ENCODE measurements around the gene RAPGEF1. TPM values are rescaled to one million over a fixed set of nuclear protein-coding genes. Genes with fewer than 3 reads are reported as not detected.

RAPGEF1 gene
- total RNA-seq, 1 donor from 2014 or later: 144 TPM

DNA sequence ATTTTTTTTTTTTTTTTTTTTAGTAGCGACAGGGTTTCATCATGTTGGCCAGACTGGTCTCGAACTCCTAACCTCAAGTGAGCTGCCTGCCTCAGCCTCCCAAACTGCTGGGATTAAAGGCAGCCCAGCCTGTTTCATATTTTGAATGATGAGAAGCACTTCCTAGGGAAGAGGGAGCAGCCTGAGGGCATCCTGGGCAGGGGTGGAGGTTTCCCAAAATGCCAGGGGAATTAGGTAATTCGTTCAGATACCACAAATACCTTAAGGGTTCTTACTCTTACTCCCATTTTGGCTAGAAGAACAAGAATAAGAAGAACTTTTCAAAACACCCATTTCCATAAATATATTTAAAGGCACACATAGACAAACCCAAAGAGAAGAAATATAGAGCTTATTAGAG, 29.5 kb upstream of the RAPGEF1 start:
- Histone ChIP-seq H3K4me3 (no peak overlapping the region), H3K4me1 (no peaks in the 10 kb centered on the region), H3K36me3 (no peaks in the 10 kb centered on the region), H3K27me3 (no peaks in the 10 kb centered on the region), H3K9me3 (no peaks in the 10 kb centered on the region), H3K27ac (no peak overlapping the region)
- intact Hi-C loops (cut with DNase I): no loop called here
- DNase-seq (no peak), ATAC-seq (no peak)
- TF ChIP-seq, protein P1, sequence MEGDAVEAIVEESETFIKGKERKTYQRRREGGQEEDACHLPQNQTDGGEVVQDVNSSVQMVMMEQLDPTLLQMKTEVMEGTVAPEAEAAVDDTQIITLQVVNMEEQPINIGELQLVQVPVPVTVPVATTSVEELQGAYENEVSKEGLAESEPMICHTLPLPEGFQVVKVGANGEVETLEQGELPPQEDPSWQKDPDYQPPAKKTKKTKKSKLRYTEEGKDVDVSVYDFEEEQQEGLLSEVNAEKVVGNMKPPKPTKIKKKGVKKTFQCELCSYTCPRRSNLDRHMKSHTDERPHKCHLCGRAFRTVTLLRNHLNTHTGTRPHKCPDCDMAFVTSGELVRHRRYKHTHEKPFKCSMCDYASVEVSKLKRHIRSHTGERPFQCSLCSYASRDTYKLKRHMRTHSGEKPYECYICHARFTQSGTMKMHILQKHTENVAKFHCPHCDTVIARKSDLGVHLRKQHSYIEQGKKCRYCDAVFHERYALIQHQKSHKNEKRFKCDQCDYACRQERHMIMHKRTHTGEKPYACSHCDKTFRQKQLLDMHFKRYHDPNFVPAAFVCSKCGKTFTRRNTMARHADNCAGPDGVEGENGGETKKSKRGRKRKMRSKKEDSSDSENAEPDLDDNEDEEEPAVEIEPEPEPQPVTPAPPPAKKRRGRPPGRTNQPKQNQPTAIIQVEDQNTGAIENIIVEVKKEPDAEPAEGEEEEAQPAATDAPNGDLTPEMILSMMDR (IDR thresholded peaks at IDR 0.05): no peak

DNA sequence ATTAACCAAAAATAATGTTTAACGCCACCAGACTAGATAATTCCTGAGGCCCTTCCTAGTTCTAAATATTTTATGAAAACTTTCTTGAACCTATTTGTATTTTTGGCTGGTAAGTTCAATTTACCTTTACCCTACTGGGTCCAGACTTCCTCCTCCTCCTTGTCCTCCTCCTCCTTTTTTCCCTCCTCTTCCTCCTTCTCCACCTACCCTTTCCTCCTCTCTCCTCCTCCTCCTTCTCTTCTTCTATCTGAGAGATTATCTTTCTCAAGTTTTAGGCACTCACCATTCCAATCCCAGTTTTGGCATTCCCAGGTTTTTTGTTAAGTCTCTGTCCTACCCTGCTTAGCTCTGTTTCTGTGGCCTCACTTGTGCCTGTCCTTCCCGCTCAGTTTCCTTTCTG, 24.7 kb upstream of the RAPGEF1 start:
- H3K9me3 ChIP-seq: no peaks in the 10 kb centered on the region
- TF ChIP-seq, protein P1 (IDR thresholded peaks at IDR 0.05): no peak
- no peak overlapping the region for H3K4me3 ChIP-seq
- H3K27ac ChIP-seq: no peak overlapping the region
- no peaks in the 10 kb centered on the region for H3K36me3 ChIP-seq
- no peaks in the 10 kb centered on the region for H3K4me1 ChIP-seq
- intact Hi-C loops (cut with DNase I): loop anchor here (5.0 kb wide), 1 partner anchor 473 kb away; no protein-coding TSS in a partner anchor
- ATAC-seq (no peak), DNase-seq (no peak)
- no peaks in the 10 kb centered on the region for H3K27me3 ChIP-seq

DNA sequence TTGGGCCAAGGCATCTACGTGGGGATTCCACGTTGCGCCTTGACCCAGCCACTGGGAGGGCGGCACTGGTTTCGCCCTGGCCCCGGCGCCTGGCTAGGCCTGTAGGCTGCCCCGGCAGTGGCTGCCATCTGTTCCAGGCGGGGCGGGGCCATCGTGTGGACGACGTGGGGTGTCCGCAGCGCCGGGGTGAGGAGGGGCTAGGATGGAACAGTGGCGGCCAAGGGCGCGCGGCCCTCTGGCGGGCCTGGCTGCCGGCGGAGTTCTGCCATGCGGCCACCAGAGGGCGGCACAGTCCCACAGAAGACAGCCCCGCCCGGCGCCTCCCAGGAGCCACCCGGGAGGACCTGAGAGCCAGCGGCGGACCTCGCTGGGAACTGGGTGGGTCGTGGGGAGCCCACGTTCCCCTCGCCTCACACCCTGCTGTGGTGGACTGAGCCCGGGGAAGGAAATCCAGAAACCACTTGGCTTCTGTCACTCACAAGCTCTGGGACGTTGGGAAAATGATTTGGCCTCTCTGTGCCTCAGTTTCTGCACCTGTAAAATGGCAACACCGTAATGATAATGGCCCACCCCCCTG, 22.6 kb upstream of the RAPGEF1 start:
- DNase-seq (peak; percentile 89), ATAC-seq (peak; percentile 98)
- H3K9me3 ChIP-seq: no peaks in the 10 kb centered on the region
- H3K36me3 ChIP-seq: no peaks in the 10 kb centered on the region
- no peaks in the 10 kb centered on the region for H3K4me1 ChIP-seq
- no peak overlapping the region for H3K27ac ChIP-seq
- intact Hi-C loops (cut with DNase I): loop anchor here (5.0 kb wide), 1 partner anchor 475 kb away; no protein-coding TSS in a partner anchor
- peaks cover 9% of the 10 kb centered on the region for H3K27me3 ChIP-seq
- H3K4me3 ChIP-seq: no peak overlapping the region
- TF ChIP-seq, protein P1 (IDR thresholded peaks at IDR 0.05): peak; percentile 95

DNA sequence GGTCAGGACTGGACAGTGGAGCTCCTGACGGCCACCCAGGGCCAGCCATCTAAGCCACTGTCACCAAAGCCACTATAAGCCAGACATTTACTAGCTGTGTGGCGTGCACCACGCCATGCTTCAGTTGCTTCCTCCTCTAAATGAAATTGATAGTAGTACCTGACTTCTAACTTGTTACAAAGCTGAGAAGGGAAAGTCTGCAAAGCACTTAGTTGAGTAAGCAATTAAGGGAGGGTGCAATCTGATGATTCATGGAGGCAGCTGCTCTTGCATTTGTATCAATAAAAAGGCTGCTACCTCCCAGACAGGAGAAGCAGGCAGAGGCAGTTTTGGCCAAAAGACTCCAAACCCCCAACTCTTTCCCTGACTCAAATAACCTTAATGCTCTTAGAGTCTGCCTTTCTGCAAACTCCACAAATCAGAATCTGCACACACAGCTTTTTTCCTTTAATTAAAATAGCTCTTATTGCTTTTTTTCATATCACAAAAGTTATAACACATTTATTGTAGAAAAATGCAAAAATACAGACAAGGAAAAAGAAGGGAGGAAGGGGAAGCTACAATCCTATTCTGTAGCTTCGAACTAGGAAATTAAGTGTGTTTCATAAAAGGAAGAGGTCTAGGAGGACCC, 19.3 kb upstream of the RAPGEF1 start:
- Histone ChIP-seq H3K27me3 (peaks cover 38% of the 10 kb centered on the region), H3K9me3 (no peaks in the 10 kb centered on the region), H3K4me1 (peaks cover 5% of the 10 kb centered on the region), H3K36me3 (no peaks in the 10 kb centered on the region), H3K27ac (no peak overlapping the region), H3K4me3 (no peak overlapping the region)
- intact Hi-C loops (cut with DNase I): loop anchor here (5.0 kb wide), 1 partner anchor 493 kb away; no protein-coding TSS in a partner anchor
- TF ChIP-seq, protein P1 (IDR thresholded peaks at IDR 0.05): no peak
- DNase-seq: no peak
- ATAC-seq: no peak

DNA sequence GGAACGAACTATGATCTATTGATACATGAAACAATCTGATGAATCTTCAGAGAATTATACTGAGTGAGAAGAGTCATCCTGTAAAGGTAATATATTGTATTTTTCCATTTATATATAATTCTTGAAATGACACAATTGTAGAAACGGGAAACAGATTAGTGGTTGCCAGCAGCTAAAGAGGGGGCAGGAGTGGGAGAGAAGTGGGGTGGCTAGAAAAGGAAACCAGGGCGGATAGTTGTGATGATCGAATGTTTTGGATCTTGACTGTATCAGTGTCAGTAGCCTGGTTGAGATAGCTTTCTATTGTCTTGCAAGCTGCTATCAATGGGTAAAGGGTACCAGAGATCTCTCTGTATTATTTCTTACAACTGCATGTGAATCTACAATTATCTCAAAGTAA, 17.7 kb upstream of the RAPGEF1 start:
- Histone ChIP-seq H3K27ac (no peak overlapping the region), H3K4me1 (peaks cover 5% of the 10 kb centered on the region), H3K9me3 (no peaks in the 10 kb centered on the region), H3K36me3 (no peaks in the 10 kb centered on the region), H3K4me3 (no peak overlapping the region), H3K27me3 (peaks cover 41% of the 10 kb centered on the region)
- TF ChIP-seq, protein P1 (IDR thresholded peaks at IDR 0.05): no peak
- intact Hi-C loops (cut with DNase I): loop anchor here (5.0 kb wide), 1 partner anchor 495 kb away; no protein-coding TSS in a partner anchor
- no peak for DNase-seq
- ATAC-seq: no peak

All from upper lobe of right lung (tissue), 1 donor.